Hair follicle dermal papilla cell (primary cell): ENCODE measurements around the gene DOCK8. TPM values are rescaled to one million over a fixed set of nuclear protein-coding genes. Genes with fewer than 3 reads are reported as not detected.

Experiments
- total RNA-seq: library from RNA; depleted of rRNA; stranded (reverse); fragments of >200 nt; gene quantifications from 2 replicates; pipeline ENCODE4 v1.2.3, GENCODE V29; 2012

The DOCK8 gene
- total RNA-seq: 0.12 and 0.16 TPM in 2 replicates

DNA sequence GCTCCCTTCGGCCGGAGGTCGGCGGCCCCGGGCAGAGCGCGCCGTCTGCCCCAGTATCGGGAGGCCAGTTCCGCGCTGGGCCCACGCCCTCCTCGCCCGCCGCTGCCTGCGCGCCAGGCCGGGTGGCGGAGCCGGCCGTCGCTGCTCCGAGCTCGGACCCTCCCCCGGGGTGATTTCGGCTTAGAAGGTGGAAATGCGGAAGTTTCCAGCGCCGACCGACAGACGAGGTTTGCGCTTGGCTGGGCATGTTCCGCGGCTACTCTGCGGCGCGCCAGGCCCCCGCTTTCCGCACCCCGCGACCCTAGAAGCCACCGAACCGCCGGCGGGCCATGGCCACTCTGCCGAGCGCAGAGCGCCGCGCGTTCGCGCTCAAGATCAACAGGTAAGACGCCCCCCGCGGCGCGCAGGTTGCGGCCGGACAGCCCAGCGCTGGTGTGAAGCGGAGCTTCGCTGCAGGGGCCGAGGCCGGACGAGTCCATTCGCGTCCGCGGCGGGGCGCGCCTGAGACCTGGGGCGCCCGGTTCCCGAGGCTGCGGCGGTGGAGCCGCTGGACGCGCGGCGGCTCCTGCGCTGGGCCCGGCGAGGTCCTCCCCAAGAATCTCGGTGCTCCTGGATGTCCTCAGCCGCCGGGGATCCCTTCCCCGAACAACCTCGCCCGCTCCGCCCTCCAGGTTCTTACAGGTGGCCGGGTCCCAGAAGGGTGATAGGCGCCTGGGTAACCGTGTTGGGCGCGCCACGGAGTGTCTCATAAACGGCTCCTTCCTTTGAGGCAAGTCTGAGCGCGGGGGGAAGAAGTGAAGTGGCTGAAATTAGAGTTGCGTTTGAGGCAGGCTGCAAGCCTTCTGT, at the start of gene DOCK8:
Gene DOCK8 (plus strand): TSS at position 218 of the 846 bp plus-strand sequence. CDS start 112 bp downstream, at position 330.

DNA sequence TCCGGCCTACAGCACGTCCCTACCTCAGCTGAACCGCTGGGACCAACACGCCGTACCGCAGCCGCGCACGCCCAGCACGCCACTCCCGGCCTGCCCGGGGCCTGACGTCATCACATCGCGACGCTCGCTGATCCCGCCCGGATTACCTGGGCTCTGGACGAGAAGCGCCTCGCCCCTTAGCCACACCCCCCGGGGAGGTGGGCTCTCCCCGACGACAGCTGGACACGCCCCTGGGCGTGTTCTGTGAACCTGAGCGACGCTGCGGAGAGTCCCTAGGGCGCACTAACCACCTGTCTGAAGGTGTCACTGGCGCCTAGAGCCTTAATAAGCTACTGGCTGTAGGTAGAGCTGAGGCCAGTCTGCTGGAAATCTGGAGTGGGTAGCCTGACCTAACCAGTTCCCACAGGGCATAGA, 35.7 kb upstream of the DOCK8 start, which contains the start of gene ZNG1A:
Gene ZNG1A (minus strand): TSS at position 87 of the 414 bp plus-strand sequence. CDS start 87 bp downstream, outside the sequence.

DNA sequence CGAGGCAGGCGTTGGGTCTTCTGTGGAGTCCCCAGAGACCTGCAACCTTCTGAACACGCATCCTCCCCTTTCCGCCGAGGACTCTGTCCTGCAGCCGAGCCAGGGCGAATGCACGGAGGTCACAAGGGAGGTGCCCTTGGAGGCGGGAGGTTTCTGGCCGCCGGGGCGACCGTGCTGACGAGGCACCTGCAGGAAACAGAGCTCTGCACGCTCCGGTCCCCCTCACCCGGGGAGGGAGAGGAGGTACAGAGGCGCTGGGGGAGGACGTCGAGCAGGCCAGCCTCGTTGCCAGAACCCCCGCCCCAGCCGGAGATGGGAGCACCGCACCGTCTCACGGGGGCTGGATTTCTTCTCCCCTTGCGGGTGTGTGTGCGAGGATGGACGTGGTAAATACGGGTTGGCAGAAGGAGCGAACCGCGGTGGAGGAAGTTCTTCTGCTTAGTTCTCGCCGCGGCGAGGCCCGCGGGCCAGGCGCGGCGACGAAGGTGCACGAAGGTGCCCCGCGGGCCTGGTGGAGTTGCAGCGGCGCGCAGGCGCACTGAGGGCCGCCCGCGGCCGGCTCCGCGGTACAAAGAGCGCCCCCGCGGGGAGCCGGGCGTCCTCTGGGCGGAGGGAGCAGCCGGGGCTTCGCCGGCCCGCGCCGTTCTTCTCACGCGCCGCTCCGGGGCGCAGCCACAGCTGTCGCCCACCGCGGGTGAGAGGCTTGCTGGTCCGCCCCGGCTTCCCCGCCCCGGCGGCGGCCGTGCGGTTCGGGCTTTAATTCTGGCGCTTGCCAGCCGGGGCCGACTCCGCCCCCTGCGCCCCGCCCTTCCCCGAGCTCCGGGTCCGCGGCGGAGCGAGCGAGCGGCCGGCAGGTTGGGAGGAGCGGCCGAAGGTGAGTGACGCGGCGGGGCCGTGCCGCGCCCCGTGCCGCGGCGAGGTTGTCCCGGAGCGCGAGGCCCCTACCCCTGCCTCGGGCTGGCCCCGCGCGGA, 289.5 kb downstream of the DOCK8 start, which contains the start of gene KANK1:
Gene KANK1 (plus strand): TSS at position 815 of the 972 bp plus-strand sequence.

Other genes with a start within 250 kb of the DOCK8 start
- gene WASHC1, start 185.4 kb upstream of the DOCK8 start, total RNA-seq: 3.6 and 4.7 TPM in 2 replicates
- gene FOXD4, start 96.4 kb upstream of the DOCK8 start, total RNA-seq: 0.16 and 0.24 TPM in 2 replicates
- gene ZNG1A, start 35.8 kb upstream of the DOCK8 start, total RNA-seq: 13.6 and 15.1 TPM in 2 replicates